Caco-2 (cell line): ENCODE measurements around the gene AKT3. TPM values are rescaled to one million over a fixed set of nuclear protein-coding genes. Genes with fewer than 3 reads are reported as not detected.

ENCODE experiments used
- BruUV-seq: library from RNA; stranded (reverse); fragments of 400-500 nt; replicated peaks from 2 replicates; lab custom pipeline; 2021; lab: Mats Ljungman, UMichigan
- CTCF ChIA-PET: fragments of 300-600 bp; sonication (Branson Sonifier 250); formaldehyde crosslinking; loops from one replicate; lab custom pipeline; 2022; ENCODE audit warnings: antibody characterized with exemption; lab: Charles Lee
- POLR2A ChIA-PET: fragments of 300-600 bp; sonication (Branson Sonifier 250); formaldehyde crosslinking; loops from one replicate; lab custom pipeline; 2022; ENCODE audit warnings: antibody characterized with exemption; lab: Charles Lee
- DNase-seq, 2 experiments: peaks; one replicate each; pipeline versions ENCODE4 v3.0.0 to v3.0.0-alpha.2; 2020 to 2022
- H3K27me3 ChIP-seq: replicated peaks from 2 replicates; pipeline ENCODE4 v1.6.0; 2011; ENCODE audit warnings: low read length; ENCODE audit not compliant: control insufficient read depth, insufficient read depth
- H3K36me3 ChIP-seq: 2 replicates; pipeline ENCODE4 v1.5.1; 2011; ENCODE audit warnings: low read length; ENCODE audit not compliant: control insufficient read depth, insufficient read depth
- H3K4me1 ChIP-seq: fragments of 250-450 bp; sonication (Bioruptor Pico); 2 replicates; pipeline ENCODE4 v1.5.1; 2020; ENCODE audit warnings: mild to moderate bottlenecking
- H3K4me3 ChIP-seq: 2 replicates; pipeline ENCODE4 v1.5.1; 2011; ENCODE audit warnings: low read depth, mild to moderate bottlenecking, control low read depth, low read length
- H3K9me3 ChIP-seq: fragments of 250-450 bp; sonication (Bioruptor Pico); 2 replicates; pipeline ENCODE4 v1.5.1; 2020; ENCODE audit warnings: mild to moderate bottlenecking, moderate library complexity
- H3K27ac Mint-ChIP-seq: one replicate; pipeline ENCODE4 v1.8.0; 2022; ENCODE audit warnings: mixed read lengths; ENCODE audit not compliant: unreplicated experiment
- H3K27me3 Mint-ChIP-seq: one replicate; pipeline ENCODE4 v1.8.0; 2022; ENCODE audit warnings: mixed read lengths; ENCODE audit not compliant: insufficient read depth, unreplicated experiment
- H3K36me3 Mint-ChIP-seq: one replicate; pipeline ENCODE4 v1.8.0; 2022; ENCODE audit warnings: mild to moderate bottlenecking, mixed read lengths; ENCODE audit not compliant: insufficient read depth, unreplicated experiment
- H3K4me1 Mint-ChIP-seq: one replicate; pipeline ENCODE4 v1.8.0; 2022; ENCODE audit warnings: low read depth, mixed read lengths; ENCODE audit not compliant: unreplicated experiment
- H3K4me3 Mint-ChIP-seq: one replicate; pipeline ENCODE4 v1.8.0; 2022; ENCODE audit warnings: mild to moderate bottlenecking, moderate library complexity, mixed read lengths; ENCODE audit not compliant: unreplicated experiment
- H3K9me3 Mint-ChIP-seq: one replicate; pipeline ENCODE4 v1.8.0; 2022; ENCODE audit warnings: mixed read lengths; ENCODE audit not compliant: unreplicated experiment
- CTCF ChIP-seq, 2 experiments: fragments of 200-600 bp in 1 of 2; IDR thresholded peaks; 1 replicate in 1 of 2; 2 replicates in 1 of 2; pipeline versions ENCODE4 v1.5.1 to v1.8.0; 2011 to 2022; ENCODE audit warnings: antibody characterized with exemption in 1 of 2, control low read depth in 1 of 2, inconsistent platforms in 1 of 2, low read depth in 1 of 2, low read length in 1 of 2, mild to moderate bottlenecking in 1 of 2, moderate library complexity in 1 of 2; ENCODE audit not compliant: insufficient read depth in 1 of 2, severe bottlenecking in 1 of 2, unreplicated experiment in 1 of 2
- intact Hi-C: fragments of 100-400 bp; cut with micrococcal nuclease; formaldehyde crosslinking; loops from one replicate; pipeline ENCODE4 v1.10.0; 2022; ENCODE audit not compliant: unreplicated experiment
- total RNA-seq: library from RNA; stranded (reverse); gene quantifications from 2 replicates; pipeline ENCODE4 v1.2.3, GENCODE V29; 2022

The AKT3 gene
- total RNA-seq, 1 experiment from 2014 or later, result 3.7 TPM

GRCh38 chr1:243564814-243565213 is 285.2 kb downstream of the AKT3 start:
- DNase-seq, result no peak
- intact Hi-C loops, result no loop called here
- H3K36me3 ChIP-seq, result no peaks in the 10 kb centered on the region
- Mint-ChIP-seq H3K4me3 (no peak overlapping the region), H3K27ac (no peak overlapping the region), H3K4me1 (no peaks in the 10 kb centered on the region), H3K27me3 (peaks cover 3% of the 10 kb centered on the region), H3K36me3 (no peaks in the 10 kb centered on the region), H3K9me3 (no peaks in the 10 kb centered on the region)
- TF ChIP-seq CTCF (IDR thresholded peaks at IDR 0.05; ENCODE audit: insufficient read depth in 1 of 2, low read depth in 1 of 2, low read length in 1 of 2, severe bottlenecking in 1 of 2, unreplicated experiment in 1 of 2), result no peak
- ChIA-PET POLR2A (no interaction called here), CTCF (no interaction called here)
- H3K9me3 ChIP-seq, result no peaks in the 10 kb centered on the region
- no peak overlapping the region for H3K4me3 ChIP-seq
- no peaks in the 10 kb centered on the region for H3K4me1 ChIP-seq
- no TSS peak for BruUV-seq
- no peaks in the 10 kb centered on the region for H3K27me3 ChIP-seq

GRCh38 chr1:243563732-243564131 is 286.3 kb downstream of the AKT3 start:
- peaks cover 3% of the 10 kb centered on the region for H3K27me3 Mint-ChIP-seq
- intact Hi-C loops, result no loop called here
- no peaks in the 10 kb centered on the region for H3K9me3 Mint-ChIP-seq
- H3K4me3 ChIP-seq, result no peak overlapping the region
- no peak for DNase-seq
- no TSS peak for BruUV-seq
- POLR2A ChIA-PET, result no interaction called here
- no peaks in the 10 kb centered on the region for H3K36me3 Mint-ChIP-seq
- H3K4me1 ChIP-seq, result no peaks in the 10 kb centered on the region
- H3K9me3 ChIP-seq, result no peaks in the 10 kb centered on the region
- no peaks in the 10 kb centered on the region for H3K27me3 ChIP-seq
- CTCF ChIA-PET, result no interaction called here
- H3K36me3 ChIP-seq, result no peaks in the 10 kb centered on the region
- no peak for TF ChIP-seq CTCF (IDR thresholded peaks at IDR 0.05; ENCODE audit: insufficient read depth in 1 of 2, low read depth in 1 of 2, low read length in 1 of 2, severe bottlenecking in 1 of 2, unreplicated experiment in 1 of 2)
- no peak overlapping the region for H3K4me3 Mint-ChIP-seq
- no peak overlapping the region for H3K27ac Mint-ChIP-seq
- H3K4me1 Mint-ChIP-seq, result no peaks in the 10 kb centered on the region

- Mint-ChIP-seq H3K27me3 (peaks cover 3% of the 10 kb centered on the region), H3K4me3 (no peak overlapping the region), H3K36me3 (no peaks in the 10 kb centered on the region), H3K27ac (no peak overlapping the region), H3K4me1 (no peaks in the 10 kb centered on the region), H3K9me3 (no peaks in the 10 kb centered on the region)
- ChIA-PET CTCF (no interaction called here), POLR2A (no interaction called here)
- H3K4me1 ChIP-seq, result no peaks in the 10 kb centered on the region
- no peaks in the 10 kb centered on the region for H3K9me3 ChIP-seq
- no TSS peak for BruUV-seq
- no peak for DNase-seq
- TF ChIP-seq CTCF (IDR thresholded peaks at IDR 0.05; ENCODE audit: insufficient read depth in 1 of 2, low read depth in 1 of 2, low read length in 1 of 2, severe bottlenecking in 1 of 2, unreplicated experiment in 1 of 2), result no peak
- no peak overlapping the region for H3K4me3 ChIP-seq
- H3K27me3 ChIP-seq, result no peaks in the 10 kb centered on the region
- intact Hi-C loops, result no loop called here
- H3K36me3 ChIP-seq, result no peaks in the 10 kb centered on the region
Measured at GRCh38 chr1:243562473-243562872, 287.6 kb downstream of the AKT3 start.
